PC-9 (cell line): Measurements from ENCODE around the gene RNF182.

ENCODE experiments used
- EZH2 ChIP-seq: fragments of 200-600 bp; sonication (generic); IDR thresholded peaks from 2 replicates; pipeline ENCODE4 v1.8.0; 2017; ENCODE audit warnings: antibody characterized with exemption, low read depth
- TF ChIP-seq, protein P1 (sequence below): fragments of 200-600 bp; sonication (generic); conservative IDR thresholded peaks from 2 replicates; pipeline ENCODE4 v1.6.1; 2017; ENCODE audit warnings: mixed run types, antibody characterized with exemption, mild to moderate bottlenecking, moderate library complexity

DNA sequence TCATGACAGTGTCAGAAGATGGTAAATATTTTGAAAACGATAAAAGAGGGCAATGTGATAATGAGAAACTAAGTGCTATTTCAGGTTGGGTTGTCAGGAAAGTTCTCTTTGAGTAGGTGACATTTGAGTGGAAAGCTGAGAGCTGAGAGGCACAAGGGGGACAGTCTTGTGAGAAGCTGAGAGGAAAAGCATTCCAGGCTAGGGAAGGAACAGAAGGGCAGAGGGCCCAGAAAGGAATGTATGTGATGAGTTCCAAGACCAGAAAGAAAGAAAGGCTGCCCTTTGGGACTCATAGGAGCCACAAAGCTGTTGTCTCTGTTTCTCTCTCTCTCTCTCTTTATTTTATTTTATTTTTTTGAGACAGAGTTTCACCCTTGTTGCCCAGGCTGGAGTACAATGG, 7.6 kb upstream of the RNF182 start:
- TF ChIP-seq, protein P1, sequence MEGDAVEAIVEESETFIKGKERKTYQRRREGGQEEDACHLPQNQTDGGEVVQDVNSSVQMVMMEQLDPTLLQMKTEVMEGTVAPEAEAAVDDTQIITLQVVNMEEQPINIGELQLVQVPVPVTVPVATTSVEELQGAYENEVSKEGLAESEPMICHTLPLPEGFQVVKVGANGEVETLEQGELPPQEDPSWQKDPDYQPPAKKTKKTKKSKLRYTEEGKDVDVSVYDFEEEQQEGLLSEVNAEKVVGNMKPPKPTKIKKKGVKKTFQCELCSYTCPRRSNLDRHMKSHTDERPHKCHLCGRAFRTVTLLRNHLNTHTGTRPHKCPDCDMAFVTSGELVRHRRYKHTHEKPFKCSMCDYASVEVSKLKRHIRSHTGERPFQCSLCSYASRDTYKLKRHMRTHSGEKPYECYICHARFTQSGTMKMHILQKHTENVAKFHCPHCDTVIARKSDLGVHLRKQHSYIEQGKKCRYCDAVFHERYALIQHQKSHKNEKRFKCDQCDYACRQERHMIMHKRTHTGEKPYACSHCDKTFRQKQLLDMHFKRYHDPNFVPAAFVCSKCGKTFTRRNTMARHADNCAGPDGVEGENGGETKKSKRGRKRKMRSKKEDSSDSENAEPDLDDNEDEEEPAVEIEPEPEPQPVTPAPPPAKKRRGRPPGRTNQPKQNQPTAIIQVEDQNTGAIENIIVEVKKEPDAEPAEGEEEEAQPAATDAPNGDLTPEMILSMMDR: no peak
- no peak for TF ChIP-seq EZH2
